ENCODE results near the gene ODAD3.
"Not testable (repeated sequence)": the region's sequence is repeated elsewhere in the genome, so short reads cannot be mapped to it uniquely, and the experiment has no call there.

The ODAD3 gene

GRCh38 chr19:11479898-11480714 lies 45.2 kb upstream of the ODAD3 start:
- DNase-seq (ENCODE audit: low spot score), result peak; percentile 33
- in situ Hi-C loops (cut with MboI; ENCODE audit: low sequenced_read_pairs, unreplicated experiment), result no loop called here
- TF ChIP-seq CTCF (IDR thresholded peaks at IDR 0.05; ENCODE audit: borderline replicate concordance, control extremely low read depth, extremely low read depth, insufficient read depth, missing control alignments), result no peak

GRCh38 chr19:11479090-11479897 lies 44.4 kb upstream of the ODAD3 start:
- peak; percentile 52 for DNase-seq (ENCODE audit: low spot score)
- in situ Hi-C loops (cut with MboI; ENCODE audit: low sequenced_read_pairs, unreplicated experiment), result no loop called here
- no peak for TF ChIP-seq CTCF (IDR thresholded peaks at IDR 0.05; ENCODE audit: borderline replicate concordance, control extremely low read depth, extremely low read depth, insufficient read depth, missing control alignments)

GRCh38 chr19:11478167-11479089 lies 43.5 kb upstream of the ODAD3 start:
- TF ChIP-seq CTCF (IDR thresholded peaks at IDR 0.05; ENCODE audit: borderline replicate concordance, control extremely low read depth, extremely low read depth, insufficient read depth, missing control alignments), result no peak
- no peak for DNase-seq (ENCODE audit: low spot score)
- in situ Hi-C loops (cut with MboI; ENCODE audit: low sequenced_read_pairs, unreplicated experiment), result no loop called here

GRCh38 chr19:11475861-11476260 lies 40.9 kb upstream of the ODAD3 start:
- in situ Hi-C loops (cut with MboI; ENCODE audit: low sequenced_read_pairs, unreplicated experiment), result no loop called here
- no peak for TF ChIP-seq CTCF (IDR thresholded peaks at IDR 0.05; ENCODE audit: borderline replicate concordance, control extremely low read depth, extremely low read depth, insufficient read depth, missing control alignments)

GRCh38 chr19:11475343-11475742 lies 40.4 kb upstream of the ODAD3 start:
- DNase-seq (ENCODE audit: low spot score); in situ Hi-C loops (cut with MboI; ENCODE audit: low sequenced_read_pairs, unreplicated experiment): not testable (repeated sequence)

More at GRCh38 chr19:11475861-11476260, 40.9 kb upstream of the ODAD3 start:
- DNase-seq (ENCODE audit: low spot score), result no peak

- in situ Hi-C loops (cut with MboI; ENCODE audit: low sequenced_read_pairs, unreplicated experiment), result no loop called here
- no peak for DNase-seq (ENCODE audit: low spot score)
- TF ChIP-seq CTCF (IDR thresholded peaks at IDR 0.05; ENCODE audit: borderline replicate concordance, control extremely low read depth, extremely low read depth, insufficient read depth, missing control alignments), result no peak
These were observed 38.8 kb upstream of the ODAD3 start for GRCh38 chr19:11473725-11474124.

GRCh38 chr19:11468266-11468845 lies 33.4 kb upstream of the ODAD3 start:
- in situ Hi-C loops (cut with MboI; ENCODE audit: low sequenced_read_pairs, unreplicated experiment); DNase-seq (ENCODE audit: low spot score): not testable (repeated sequence)

Data from GM13976 (cell line).